Upper lobe of left lung (tissue), 4 donors: ENCODE data around the gene U2AF1L4.

Experiments used
- CTCF ChIP-seq, 6 experiments: fragments of 450-650 bp in 4 of 6; fragments of 200-600 bp in 2 of 6; sonication (generic) in 2 of 6; IDR thresholded peaks; one replicate each; pipeline ENCODE4 v1.5.1; 2016 to 2019; ENCODE audit warnings: antibody characterized with exemption in 6 of 6
- POLR2A ChIP-seq, 4 donors: fragments of 450-650 bp; IDR thresholded peaks; one replicate each; pipeline ENCODE4 v1.5.1; 2016 to 2017; ENCODE audit warnings: antibody characterized with exemption in 4 of 4, mild to moderate bottlenecking in 2 of 4

- TF ChIP-seq POLR2A (IDR thresholded peaks at IDR 0.05) (no peak), CTCF (IDR thresholded peaks at IDR 0.05) (no peak)
These were observed 14.5 kb upstream of the U2AF1L4 start for GRCh38 chr19:35759697-35760096.
